NK-92 treated with Interleukin-12 subunit alpha and Interleukin-12 subunit beta, amount 100 ng/mL, for 24 hours (cell line): ENCODE measurements around the gene PPP2R2B.

Experiments
- DNase-seq: peaks from one replicate; lab custom pipeline; 2025; lab: John Stamatoyannopoulos, UW

Gene PPP2R2B

DNA sequence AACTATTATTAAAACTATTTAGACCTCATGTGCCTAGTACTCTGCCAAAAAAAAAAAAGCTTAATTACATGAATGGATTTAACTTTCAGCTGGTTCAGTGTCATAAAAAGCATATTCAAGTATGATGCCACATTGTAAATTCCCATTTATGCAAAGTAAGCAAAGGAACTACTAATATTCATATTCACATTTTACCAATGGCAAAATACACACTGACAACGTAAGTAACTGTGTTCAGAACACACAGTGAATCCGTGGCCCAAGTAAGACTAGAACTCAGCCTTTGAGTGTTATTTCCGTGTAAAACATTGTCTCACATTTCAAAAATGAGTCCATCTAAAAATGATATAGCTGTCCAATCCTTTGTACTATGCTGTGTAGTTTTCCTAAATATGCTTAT lies 56.8 kb downstream of the PPP2R2B start:
- DNase-seq = no peak

DNA sequence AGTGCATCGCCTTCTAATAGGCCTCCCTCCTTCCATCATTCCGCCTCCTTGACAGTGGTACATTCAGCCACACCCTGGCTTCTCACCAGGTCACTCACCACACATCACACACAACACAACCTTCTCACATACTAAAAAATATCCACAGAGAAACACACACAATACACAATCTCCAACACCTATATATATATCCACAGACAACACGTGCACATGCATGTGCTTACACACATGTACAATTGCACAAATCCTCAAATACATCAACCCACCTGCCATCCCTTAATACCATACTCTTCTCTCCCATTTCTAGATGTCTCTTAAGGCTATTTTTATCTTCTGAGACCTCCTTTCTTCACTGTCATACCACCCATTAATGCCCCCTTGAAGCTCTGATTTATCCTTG lies 57.6 kb downstream of the PPP2R2B start:
- no peak for DNase-seq

DNA sequence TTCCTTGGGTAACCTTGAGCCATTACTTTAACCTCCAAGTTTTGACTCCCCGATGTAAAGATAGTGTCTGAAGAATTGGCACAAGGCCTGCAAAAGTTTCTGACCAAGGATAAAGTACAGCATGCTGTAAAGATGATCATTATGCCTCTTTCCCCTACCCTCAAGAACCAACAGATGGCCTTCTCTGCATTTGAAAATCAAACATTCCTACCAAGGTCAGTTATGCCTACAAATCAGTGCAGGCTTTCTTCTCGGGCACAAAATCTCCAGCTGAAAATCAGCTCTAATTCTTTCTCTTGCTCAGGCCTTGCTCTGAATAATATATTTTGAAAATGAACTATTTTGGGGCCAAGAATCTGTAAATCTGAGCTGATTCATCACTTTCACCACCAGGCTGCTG lies 59.7 kb downstream of the PPP2R2B start:
- no peak for DNase-seq

DNA sequence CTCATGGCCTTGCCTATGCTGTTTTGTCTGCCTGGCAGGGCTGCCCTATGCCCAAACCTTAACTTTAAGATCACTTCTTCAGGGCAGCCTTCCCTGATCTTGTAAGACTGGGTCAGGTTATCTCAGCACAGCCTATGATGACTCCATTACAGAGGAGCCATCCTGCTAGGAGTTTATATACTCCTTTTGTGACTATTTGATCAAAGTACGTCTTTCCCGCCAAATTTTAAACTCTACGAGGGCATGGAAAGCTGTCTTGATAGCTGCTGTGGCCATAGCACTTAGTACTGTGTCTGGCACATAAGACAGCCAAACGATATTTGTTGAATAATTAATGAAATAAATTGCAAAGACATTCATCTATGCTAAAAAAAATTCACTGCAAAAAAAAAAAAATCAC lies 60.6 kb downstream of the PPP2R2B start:
- no peak for DNase-seq

DNA sequence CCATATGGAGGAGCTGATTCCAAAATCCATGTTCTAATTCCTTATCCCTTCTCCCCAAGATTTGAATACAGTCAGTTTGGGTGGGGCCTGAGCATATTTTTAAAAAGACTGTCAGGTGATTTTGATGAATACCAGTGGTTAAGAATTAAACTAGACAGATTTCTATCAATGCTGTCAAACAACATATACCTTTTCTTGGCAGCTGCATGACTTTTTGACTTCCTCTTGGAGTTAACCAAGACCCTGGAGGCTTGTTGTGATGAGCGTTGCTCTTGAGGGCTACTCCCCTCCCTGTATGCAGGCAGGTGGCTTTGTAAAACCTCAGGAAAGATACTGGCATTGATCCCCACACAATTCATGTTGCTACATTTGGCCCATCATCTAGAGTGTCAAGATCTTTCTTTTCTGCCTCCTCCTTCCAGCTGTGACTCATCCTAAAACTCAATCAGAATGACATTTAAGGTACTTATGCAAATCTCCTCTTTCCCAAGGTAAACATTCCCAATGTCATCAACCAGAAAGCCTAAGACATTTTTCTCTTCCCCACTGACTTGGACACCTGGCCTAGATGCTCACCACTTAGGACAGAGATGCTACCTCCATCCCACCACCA lies 61.7 kb downstream of the PPP2R2B start:
- no peak for DNase-seq

DNA sequence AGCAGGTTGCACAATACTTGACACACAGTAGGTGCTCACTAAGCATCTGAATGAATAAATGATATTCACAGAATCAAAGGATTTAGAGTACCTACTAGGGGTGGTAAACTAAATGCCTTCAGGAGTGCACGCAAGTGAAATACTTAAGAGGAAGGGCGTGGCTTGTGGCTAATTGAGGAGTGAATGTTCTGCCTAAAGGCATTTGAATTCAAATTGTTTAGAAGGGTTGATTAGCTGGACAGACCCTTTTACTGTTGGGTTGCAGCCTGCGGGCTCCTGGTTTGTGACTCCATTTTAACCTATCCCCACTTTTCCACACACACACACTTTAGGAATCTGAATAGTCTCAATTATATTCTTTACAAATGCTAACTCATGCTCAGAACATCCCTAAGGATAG lies 63.1 kb downstream of the PPP2R2B start:
- DNase-seq = no peak

DNA sequence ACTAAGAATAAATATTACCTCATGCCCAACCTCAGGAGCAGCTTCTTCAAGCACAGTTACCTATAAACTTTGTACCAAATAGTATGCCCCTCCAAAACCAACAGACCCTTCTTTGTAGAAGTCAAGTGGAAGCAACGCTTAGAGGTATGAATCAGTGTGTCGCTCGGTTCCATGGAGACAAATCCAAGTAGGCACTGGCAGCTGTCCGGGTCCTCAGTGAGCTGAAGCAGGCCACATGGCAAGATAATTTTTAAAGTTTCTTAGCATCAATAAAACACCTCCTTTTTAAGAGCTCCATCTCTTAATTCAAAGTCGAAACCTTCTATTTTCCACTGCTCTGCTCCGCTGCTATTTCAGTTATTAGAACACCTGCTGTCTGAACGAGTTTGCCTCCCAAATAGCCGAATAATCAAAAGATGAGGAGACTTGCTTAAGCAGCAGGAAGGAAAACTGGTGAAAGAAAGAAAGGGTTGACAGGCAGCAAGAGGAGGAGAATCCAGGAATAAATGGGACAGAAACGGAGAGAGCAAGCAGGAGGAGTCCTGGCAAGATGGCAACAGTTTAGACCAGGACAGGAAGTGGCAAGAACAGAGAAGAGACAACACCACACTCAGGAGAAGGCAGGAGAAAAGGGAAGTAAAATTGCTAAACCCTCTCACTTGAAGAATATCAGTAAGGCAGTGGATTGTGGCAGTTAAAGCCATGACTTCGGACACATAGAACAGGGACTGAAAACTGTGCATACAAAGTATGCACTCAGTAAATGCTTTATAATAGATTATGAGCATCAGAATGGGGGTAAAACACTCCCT lies 65.0 kb downstream of the PPP2R2B start:
- DNase-seq = no peak

DNA sequence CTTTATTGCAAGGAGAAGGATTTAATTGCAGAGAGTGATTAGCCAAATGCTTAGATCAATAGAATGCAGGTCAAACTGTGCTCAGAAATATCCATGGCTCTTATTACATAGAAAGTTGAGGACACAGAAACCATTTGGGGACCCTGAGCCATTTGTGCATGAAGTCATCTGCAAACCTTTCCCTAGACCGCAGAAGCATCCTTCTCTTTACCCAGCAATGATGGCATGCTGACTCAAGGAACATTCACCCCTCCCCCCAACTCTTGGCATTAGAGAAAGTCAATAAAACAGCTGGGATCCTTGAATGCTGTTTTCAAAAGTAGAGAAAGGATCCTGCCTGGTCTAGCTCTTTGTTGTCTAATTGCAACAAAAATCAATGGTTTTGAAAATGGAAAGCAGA lies 73.5 kb downstream of the PPP2R2B start:
- DNase-seq = no peak

DNA sequence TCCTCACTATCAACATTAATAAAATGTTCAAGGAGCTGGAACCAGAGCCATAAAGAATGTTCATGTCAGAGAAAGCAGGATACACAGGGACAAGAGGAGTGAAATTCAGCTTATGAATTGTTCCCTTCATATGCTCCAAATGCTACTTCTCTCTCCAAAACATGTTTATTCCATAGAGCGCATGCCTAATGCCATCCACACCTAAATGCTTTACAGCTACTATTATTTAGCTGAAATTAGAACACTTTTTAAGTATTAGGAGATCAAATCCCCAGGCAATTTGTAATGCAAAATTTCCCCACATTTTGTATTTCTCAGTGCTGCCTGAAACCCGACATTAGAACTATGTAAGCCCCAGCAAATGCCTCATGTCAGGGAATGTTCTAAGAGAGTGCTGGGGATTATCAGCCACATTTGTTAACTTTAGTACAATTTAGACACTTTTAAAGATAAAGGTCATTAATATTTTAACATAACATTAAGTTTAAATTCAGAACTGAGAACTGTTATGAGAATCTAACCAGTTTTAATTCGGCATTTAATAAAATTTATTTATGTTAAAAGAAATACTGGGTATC lies 75.5 kb downstream of the PPP2R2B start:
- no peak for DNase-seq

DNA sequence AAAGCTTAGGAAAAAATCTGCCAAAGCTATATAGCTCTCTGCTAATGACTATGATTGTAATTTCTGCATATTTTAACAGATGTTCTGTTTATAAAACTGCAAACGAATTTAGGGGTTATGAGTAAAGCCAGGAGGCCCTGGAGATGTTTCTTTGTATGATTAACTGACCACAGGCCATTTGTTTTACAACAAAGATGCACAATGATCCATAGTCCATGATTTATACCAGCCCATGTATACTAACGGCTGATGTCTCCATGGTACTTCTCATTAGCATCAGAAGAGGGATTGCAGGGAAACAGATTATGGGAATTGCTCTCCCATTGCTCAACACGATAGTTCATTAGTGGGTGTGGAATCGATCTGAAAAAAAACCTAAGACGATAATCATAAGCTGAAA lies 78.9 kb downstream of the PPP2R2B start:
- no peak for DNase-seq

DNA sequence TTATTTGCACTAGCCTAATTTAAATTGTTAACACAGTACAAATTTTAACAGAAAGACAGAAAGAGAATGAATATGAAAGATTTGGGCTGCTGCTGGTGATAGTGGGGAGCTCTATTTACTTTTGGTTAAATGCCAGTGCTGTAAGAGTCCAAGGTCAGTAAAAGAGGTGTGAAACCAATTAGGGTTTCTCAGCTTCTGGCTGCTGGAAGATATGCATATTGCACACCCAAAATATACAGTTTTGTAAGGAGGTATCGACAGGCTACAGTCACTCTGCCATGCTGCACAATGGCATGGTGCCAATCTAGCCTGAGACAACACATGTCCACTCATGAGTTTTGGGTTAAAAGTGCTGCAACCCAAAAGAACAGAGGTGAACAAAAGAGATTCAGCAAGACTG lies 79.3 kb downstream of the PPP2R2B start:
- DNase-seq = no peak

DNA sequence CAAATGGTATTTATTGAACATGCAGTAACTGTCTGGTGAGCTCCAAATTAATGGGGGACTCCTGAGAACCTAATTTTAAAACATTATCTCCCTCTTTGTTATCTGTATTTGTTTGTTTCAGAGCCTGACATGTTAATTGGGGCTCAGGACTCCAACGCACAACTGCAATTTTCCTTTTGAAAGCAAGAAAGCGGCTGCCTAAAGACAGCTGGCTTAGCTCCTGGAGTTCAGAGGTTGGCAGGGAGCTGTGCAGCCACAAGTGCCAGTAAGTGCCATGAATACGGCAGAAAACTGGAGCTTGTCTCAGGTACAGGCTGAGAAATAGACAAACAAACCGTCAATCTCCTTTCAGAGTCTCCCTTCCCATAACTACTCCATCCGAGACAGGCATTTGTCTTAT lies 80.9 kb downstream of the PPP2R2B start:
- DNase-seq = no peak

DNA sequence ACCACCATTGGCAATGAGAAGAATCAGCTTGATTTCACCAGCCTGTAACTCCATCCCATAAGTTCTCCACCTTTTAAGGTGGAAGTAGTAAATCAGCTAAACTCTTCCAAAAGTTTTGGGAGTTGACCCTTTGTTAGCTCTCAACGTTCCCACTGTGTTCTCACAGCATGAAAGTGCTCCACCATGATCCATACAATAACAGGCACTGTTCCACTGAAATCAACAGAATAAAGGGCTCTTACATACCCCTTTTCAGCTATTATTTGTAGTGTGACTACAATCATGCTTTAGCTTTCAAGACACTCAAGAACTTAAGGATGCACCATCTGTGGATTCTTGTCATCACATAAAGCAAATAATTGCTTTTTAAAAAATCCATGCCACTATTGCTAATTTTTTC lies 81.6 kb downstream of the PPP2R2B start:
- DNase-seq = no peak

DNA sequence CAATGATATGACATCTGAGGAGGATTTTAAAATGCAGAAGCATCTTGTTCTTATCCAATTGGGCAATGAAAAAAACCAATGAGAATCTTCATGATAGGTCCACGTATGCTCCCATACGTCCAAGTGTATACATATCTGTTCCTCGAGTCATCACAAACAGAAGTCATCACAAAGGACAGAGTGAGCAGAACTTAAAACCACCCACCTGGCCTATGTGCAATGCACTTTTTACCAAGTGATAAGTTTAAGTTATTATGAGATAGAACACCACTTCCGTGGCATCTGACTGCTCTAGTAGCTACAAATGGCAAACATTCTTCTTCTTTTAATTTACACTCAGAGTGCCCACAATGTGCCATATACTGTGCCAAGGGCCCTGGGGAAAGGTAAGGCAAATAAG lies 82.4 kb downstream of the PPP2R2B start:
- DNase-seq = no peak

DNA sequence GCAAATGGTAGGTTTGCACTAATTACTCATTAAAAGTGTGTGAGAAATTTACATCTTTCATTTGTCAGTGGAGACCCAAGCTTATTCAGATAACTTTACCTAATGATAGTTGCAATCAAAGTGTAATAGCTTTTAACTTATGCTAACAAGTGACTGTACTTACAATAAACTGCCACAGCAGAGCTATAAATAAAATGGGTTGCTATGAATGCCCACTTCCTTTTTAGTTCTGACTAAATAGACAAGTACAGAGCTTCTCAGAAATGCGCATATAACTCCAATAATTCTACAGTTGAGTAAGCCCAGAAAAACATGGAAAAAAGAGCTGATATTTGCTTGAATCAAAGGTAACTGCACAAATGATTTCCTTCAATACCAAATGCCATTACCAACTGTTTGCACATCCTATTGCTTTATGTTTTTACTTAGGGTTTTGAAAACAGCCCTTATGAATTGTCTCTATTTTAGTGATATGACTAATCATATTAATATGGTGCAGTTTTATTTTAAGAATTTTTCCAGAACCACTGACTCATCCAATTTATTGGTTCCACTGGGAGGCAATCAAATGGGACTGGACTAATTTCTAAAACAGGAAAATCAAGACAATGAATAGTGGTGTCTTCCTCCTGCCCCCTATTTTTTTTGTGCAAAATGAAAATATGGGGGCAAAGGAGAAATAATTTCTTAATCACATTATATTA lies 84.1 kb downstream of the PPP2R2B start:
- no peak for DNase-seq

DNA sequence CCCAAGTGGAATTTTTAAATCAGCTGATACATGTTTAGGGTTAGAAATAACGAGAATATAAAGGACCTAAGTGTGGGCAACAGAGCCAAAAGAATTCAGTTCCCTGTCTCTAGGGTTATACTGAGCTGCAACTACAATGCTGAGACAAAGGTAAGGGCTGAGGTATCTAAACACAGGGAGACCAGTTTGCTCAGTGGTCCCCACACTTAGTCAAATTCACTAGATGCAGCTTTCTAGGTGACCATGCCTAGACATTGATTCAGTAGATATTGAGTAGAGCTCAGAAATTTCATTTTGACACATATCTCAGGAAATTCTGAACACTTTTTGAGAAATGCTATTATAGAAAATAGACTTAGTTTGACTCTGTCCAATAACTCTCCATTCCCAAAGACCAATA lies 84.8 kb downstream of the PPP2R2B start:
- no peak for DNase-seq

DNA sequence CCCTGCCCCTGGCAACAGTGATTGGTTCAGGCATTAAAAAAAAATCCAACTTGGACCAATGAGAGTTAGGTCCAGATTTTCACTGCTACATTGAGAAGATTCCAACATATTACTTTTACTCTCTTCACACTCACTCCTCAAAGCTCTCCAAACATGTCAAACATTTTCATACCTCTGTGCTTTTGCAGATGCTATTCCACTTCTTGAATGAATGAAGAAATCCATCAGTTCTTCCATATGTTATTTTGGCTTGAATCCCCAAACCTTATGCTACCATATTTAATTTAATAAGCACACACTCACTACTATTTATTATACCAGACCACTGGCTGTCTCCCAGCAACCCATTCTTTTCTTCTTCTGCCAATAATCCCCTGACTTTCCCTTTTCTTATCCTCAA lies 87.1 kb downstream of the PPP2R2B start:
- DNase-seq = no peak

DNA sequence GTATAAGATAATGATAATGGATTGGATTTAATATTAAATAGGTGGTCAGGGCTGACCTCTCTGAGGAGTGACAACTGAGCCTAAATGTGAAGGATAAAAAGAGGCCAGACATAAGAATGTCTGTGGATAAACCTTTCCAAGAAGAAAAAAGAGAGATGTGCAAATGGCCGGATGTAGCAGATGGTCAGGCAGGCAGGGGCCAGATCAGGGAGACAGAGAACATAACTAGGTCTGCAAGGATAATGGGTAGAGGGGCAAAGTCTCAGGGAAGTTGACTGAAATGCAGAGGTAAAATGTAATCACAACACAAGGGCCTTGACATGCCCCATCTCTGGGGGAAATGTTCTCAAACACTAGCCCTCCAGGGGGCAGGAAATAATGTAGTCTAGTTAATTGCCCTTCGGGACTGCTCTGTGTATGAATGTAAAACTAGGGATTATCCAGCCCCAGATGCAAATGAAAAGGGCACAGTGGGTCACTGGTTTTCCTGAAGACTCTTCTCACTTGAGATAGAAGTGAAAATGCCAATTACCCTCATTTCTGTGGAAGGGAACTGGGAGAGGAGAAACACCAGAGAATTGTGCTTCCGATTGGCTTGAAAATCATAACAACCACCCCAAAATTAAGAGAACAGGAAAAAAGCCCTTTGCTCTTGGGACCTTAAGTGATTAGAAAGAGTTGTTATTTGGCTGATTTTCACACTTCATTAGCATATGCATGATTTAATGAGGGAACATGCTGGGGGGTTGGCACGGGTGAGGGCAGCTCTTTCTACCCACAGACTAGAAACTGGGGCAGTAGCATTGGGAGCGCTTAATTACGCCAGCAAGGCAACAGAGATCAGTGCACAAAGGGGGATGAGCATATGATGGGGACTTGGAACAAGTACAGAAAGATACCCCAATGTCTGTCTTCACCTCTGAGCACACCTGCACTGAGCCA lies 88.6 kb downstream of the PPP2R2B start:
- no peak for DNase-seq

DNA sequence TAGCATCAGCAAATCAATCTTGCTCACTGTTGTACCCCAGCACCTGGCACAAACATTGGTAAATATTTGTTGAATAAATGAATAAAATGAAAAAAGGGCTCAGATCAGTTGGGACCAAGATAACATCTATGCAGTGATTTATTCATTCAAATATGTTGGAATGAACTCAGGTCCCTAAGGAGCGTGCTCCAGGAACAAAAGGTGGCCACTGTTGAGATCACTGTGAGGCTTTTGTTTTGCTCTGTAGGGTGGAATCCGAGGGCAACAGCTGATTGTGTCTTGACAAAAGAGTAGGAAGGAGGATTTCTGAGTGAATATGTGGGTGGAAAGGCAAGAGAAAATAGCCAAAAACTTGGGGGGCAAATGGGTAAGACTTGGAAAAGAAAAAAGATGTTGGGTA lies 89.7 kb downstream of the PPP2R2B start:
- no peak for DNase-seq

DNA sequence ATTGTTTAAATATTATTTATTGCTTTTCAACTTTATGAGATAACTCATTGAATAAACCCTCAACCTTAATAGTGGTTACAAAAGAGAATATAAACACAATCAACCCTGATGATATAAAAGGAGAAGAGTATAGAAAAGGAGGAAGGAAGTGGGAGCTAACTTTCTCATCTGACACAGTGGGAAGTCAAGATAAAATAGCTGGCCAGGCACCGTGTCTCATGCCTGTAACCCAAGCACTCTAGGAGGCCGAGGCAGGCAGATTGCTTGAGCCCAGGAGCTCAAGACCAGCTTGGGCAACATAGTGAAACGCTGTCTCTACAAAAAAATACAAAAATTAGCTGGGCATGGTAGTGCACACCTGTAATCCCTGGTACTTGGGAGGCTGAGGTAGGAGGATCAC lies 93.5 kb downstream of the PPP2R2B start:
- no peak for DNase-seq

DNA sequence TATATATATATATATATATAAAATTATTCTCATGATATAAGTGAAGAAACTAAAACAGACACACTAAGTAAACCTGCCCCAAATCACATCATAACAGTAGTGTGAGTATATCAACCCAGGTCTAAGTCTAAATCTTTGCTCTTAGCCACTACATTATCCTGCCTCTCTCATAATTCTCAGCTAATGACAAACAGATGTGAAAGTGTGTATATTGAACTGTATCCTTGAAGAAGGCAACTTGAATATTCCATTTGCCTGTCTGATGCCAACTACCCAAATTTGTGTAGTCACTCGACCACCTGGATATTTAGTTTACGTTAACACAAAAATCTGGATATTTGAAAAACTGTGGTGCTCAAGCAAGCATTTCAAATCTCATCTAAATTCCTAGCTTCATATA lies 97.4 kb downstream of the PPP2R2B start:
- DNase-seq = no peak
